Glutamatergic neuron (in vitro differentiated cells): ENCODE results near the gene TIMM10. TPM values are rescaled to one million over a fixed set of nuclear protein-coding genes. Genes with fewer than 3 reads are reported as not detected.

Experiments used
- DNase-seq: peaks from one replicate; pipeline ENCODE4 v3.0.0; 2022
- H3K27ac Mint-ChIP-seq: one replicate; pipeline ENCODE4 v1.8.0; 2020; ENCODE audit warnings: mild to moderate bottlenecking, mixed read lengths, inconsistent platforms; ENCODE audit not compliant: unreplicated experiment
- H3K27me3 Mint-ChIP-seq: one replicate; pipeline ENCODE4 v1.8.0; 2020; ENCODE audit warnings: mild to moderate bottlenecking, moderate library complexity, mixed read lengths, inconsistent platforms; ENCODE audit not compliant: unreplicated experiment
- H3K36me3 Mint-ChIP-seq: one replicate; pipeline ENCODE4 v1.8.0; 2020; ENCODE audit warnings: mild to moderate bottlenecking, mixed read lengths, inconsistent platforms; ENCODE audit not compliant: unreplicated experiment
- H3K4me1 Mint-ChIP-seq: one replicate; pipeline ENCODE4 v1.8.0; 2020; ENCODE audit warnings: mild to moderate bottlenecking, low read depth, mixed read lengths, inconsistent platforms; ENCODE audit not compliant: unreplicated experiment
- H3K4me3 Mint-ChIP-seq: one replicate; pipeline ENCODE4 v1.8.0; 2020; ENCODE audit warnings: mild to moderate bottlenecking, mixed read lengths, inconsistent platforms; ENCODE audit not compliant: unreplicated experiment
- H3K9me3 Mint-ChIP-seq: one replicate; pipeline ENCODE4 v1.8.0; 2020; ENCODE audit warnings: mild to moderate bottlenecking, moderate library complexity, mixed read lengths, inconsistent platforms; ENCODE audit not compliant: unreplicated experiment
- total RNA-seq: library from RNA; stranded (reverse); fragmentation: NEBNext Ultra II Directional; extraction: Animal tissue kit (Norgen Biotek cat#: 25700); gene quantifications from one replicate; pipeline ENCODE4 v1.2.1, GENCODE V29; 2021; ENCODE audit not compliant: unreplicated experiment
- TF ChIP-seq, protein P1 (sequence below): fragments of 200-600 bp; sonication (generic); IDR thresholded peaks from one replicate; pipeline ENCODE4 v1.5.0; 2021; ENCODE audit not compliant: partially characterized antibody, unreplicated experiment

TIMM10 gene
- total RNA-seq, 1 donor from 2014 or later = 51.2 TPM

- no peaks in the 10 kb centered on the region for H3K9me3 Mint-ChIP-seq
- TF ChIP-seq, protein P1, sequence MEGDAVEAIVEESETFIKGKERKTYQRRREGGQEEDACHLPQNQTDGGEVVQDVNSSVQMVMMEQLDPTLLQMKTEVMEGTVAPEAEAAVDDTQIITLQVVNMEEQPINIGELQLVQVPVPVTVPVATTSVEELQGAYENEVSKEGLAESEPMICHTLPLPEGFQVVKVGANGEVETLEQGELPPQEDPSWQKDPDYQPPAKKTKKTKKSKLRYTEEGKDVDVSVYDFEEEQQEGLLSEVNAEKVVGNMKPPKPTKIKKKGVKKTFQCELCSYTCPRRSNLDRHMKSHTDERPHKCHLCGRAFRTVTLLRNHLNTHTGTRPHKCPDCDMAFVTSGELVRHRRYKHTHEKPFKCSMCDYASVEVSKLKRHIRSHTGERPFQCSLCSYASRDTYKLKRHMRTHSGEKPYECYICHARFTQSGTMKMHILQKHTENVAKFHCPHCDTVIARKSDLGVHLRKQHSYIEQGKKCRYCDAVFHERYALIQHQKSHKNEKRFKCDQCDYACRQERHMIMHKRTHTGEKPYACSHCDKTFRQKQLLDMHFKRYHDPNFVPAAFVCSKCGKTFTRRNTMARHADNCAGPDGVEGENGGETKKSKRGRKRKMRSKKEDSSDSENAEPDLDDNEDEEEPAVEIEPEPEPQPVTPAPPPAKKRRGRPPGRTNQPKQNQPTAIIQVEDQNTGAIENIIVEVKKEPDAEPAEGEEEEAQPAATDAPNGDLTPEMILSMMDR = no peak
- no peak overlapping the region for H3K27ac Mint-ChIP-seq
These were observed 29.6 kb upstream of the TIMM10 start for GRCh38 chr11:57560146-57560545.

DNA sequence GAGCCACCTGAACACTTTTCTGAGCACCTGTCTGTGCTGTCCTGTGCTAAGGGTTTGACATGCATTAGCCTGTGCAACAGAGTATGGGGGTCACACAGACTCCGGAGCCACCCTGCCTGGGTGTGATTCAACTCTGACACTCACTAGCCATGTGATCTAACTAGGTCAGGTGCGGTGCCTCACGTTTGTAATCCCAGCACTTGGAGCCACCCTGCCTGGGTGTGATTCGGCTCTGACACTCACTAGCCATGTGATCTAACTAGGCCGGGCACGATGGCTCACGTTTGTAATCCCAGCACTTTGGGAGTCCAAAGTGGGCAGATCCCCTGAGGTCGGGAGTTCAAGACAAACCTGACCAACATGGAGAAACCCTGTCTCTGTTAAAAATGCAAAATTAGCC lies 25.5 kb upstream of the TIMM10 start:
- Mint-ChIP-seq H3K9me3 (no peaks in the 10 kb centered on the region), H3K36me3 (peaks cover 12% of the 10 kb centered on the region), H3K4me3 (no peak overlapping the region), H3K27me3 (peaks cover 6% of the 10 kb centered on the region), H3K4me1 (peaks cover 4% of the 10 kb centered on the region), H3K27ac (no peak overlapping the region)
- DNase-seq = no peak
- TF ChIP-seq, protein P1 = no peak

More at GRCh38 chr11:57560146-57560545, 29.6 kb upstream of the TIMM10 start:
- no peaks in the 10 kb centered on the region for H3K27me3 Mint-ChIP-seq
- DNase-seq = no peak
- H3K4me1 Mint-ChIP-seq = peaks cover 10% of the 10 kb centered on the region
- H3K36me3 Mint-ChIP-seq = peaks cover 10% of the 10 kb centered on the region
- no peak overlapping the region for H3K4me3 Mint-ChIP-seq

DNA sequence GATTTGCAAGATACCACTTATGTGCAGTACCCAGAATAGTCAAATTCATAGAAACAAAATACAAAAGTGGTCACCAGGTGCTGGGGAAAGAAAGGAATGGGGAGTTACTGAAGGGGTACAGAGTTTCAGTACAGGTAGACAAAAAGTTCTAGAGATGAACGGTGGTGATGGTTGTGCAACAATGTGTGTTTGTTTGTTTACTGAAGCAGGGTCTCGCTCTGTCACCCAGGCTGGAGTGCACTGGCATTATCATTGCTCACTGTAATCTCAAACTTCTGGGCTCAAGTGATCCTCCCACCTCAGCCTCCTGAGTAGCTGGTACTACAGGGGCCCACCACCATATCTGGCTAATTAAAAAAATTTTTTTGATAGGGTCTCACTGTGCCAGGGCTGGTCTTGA lies 24.8 kb upstream of the TIMM10 start:
- Mint-ChIP-seq H3K36me3 (peaks cover 11% of the 10 kb centered on the region), H3K27me3 (peaks cover 6% of the 10 kb centered on the region), H3K9me3 (no peaks in the 10 kb centered on the region), H3K4me3 (no peak overlapping the region), H3K27ac (no peak overlapping the region), H3K4me1 (peaks cover 3% of the 10 kb centered on the region)
- DNase-seq = no peak
- TF ChIP-seq, protein P1 = no peak

GRCh38 chr11:57552479-57552878 lies 21.9 kb upstream of the TIMM10 start:
- H3K27me3 Mint-ChIP-seq = peaks cover 6% of the 10 kb centered on the region
- no peak for DNase-seq
- H3K9me3 Mint-ChIP-seq = no peaks in the 10 kb centered on the region
- H3K27ac Mint-ChIP-seq = peak overlapping the region; percentile 28
- peaks cover 6% of the 10 kb centered on the region for H3K36me3 Mint-ChIP-seq
- TF ChIP-seq, protein P1 = no peak
- no peak overlapping the region for H3K4me3 Mint-ChIP-seq
- peaks cover 3% of the 10 kb centered on the region for H3K4me1 Mint-ChIP-seq

- no peaks in the 10 kb centered on the region for H3K9me3 Mint-ChIP-seq
- no peak overlapping the region for H3K4me3 Mint-ChIP-seq
- H3K27me3 Mint-ChIP-seq = peaks cover 6% of the 10 kb centered on the region
- DNase-seq = no peak
- peaks cover 6% of the 10 kb centered on the region for H3K36me3 Mint-ChIP-seq
- H3K27ac Mint-ChIP-seq = no peak overlapping the region
- TF ChIP-seq, protein P1 = no peak
- H3K4me1 Mint-ChIP-seq = peaks cover 3% of the 10 kb centered on the region
These were observed 21.4 kb upstream of the TIMM10 start for GRCh38 chr11:57551941-57552340.
